B cell (primary cell): ENCODE measurements around the gene IFI35.

Source experiments
- EZH2 ChIP-seq: IDR thresholded peaks from 2 replicates; pipeline ENCODE4 v1.6.1; 2012; ENCODE audit warnings: borderline replicate concordance, low read depth, mild to moderate bottlenecking, moderate library complexity, low read length; ENCODE audit not compliant: insufficient read depth, poor library complexity, severe bottlenecking
- TF ChIP-seq, protein P1 (sequence below): fragments of 200-600 bp; IDR thresholded peaks from one replicate; pipeline ENCODE4 v1.8.0; 2022; ENCODE audit warnings: antibody characterized with exemption, mild to moderate bottlenecking

DNA sequence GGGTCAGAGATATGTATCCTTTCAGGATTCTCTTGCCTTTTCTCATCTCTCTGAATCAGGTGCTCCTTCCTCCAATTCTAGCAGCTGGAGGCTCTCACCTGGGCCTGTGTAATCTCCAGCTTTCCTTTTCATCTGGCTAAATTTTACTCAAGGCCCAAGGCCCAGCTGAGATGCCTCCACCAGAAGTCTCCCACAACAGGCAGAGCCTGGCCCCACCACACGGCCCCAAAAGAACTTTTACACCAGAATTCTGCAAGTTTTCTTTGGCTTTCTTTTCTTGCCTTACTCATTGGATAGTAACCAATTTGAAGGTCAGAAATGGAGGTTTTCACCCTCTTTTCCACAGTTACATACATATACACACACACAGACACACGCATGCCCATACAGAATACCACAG is 33.1 kb downstream of the IFI35 start:
- TF ChIP-seq, protein P1, sequence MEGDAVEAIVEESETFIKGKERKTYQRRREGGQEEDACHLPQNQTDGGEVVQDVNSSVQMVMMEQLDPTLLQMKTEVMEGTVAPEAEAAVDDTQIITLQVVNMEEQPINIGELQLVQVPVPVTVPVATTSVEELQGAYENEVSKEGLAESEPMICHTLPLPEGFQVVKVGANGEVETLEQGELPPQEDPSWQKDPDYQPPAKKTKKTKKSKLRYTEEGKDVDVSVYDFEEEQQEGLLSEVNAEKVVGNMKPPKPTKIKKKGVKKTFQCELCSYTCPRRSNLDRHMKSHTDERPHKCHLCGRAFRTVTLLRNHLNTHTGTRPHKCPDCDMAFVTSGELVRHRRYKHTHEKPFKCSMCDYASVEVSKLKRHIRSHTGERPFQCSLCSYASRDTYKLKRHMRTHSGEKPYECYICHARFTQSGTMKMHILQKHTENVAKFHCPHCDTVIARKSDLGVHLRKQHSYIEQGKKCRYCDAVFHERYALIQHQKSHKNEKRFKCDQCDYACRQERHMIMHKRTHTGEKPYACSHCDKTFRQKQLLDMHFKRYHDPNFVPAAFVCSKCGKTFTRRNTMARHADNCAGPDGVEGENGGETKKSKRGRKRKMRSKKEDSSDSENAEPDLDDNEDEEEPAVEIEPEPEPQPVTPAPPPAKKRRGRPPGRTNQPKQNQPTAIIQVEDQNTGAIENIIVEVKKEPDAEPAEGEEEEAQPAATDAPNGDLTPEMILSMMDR, result no peak
- TF ChIP-seq EZH2, result no peak
